PC-3 (cell line): ENCODE measurements around the gene TBPL2.

ENCODE experiments used
- EZH2 ChIP-seq: fragments of 300-600 bp; sonication (generic); IDR thresholded peaks from one replicate; pipeline ENCODE4 v1.6.1; 2017; ENCODE audit warnings: antibody characterized with exemption, mild to moderate bottlenecking, low read length; ENCODE audit not compliant: unreplicated experiment
- EZH2phosphoT487 ChIP-seq: fragments of 300-600 bp; sonication (generic); IDR thresholded peaks from 2 replicates; pipeline ENCODE4 v1.6.1; 2018; ENCODE audit warnings: mild to moderate bottlenecking, antibody characterized with exemption, low read length, borderline replicate concordance
- TF ChIP-seq, protein P1 (sequence below): fragments of 300-600 bp; sonication (generic); conservative IDR thresholded peaks from 2 replicates; pipeline ENCODE4 v1.5.1; 2017; ENCODE audit warnings: antibody characterized with exemption, low read depth, mild to moderate bottlenecking, low read length

DNA sequence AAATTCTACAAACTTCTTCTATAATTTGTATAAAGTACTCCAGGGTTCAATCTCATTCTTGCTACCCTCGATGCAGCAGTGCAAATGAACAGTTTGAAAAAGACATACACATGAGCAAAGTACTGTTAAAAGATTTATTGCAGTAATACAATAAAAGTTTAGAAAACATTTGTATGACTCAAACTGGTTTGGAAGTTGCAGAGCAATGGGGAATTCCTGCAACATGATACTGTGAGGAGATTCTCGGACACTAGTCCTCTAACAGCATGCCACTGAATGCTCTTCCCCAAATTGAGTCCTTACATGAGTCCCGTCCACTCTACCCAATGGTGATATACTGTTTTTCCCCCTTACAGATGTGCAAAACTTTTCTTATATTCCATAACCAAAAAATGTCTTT lies 74.1 kb downstream of the TBPL2 start:
- TF ChIP-seq EZH2phosphoT487 (no peak), EZH2 (no peak)
- TF ChIP-seq, protein P1, sequence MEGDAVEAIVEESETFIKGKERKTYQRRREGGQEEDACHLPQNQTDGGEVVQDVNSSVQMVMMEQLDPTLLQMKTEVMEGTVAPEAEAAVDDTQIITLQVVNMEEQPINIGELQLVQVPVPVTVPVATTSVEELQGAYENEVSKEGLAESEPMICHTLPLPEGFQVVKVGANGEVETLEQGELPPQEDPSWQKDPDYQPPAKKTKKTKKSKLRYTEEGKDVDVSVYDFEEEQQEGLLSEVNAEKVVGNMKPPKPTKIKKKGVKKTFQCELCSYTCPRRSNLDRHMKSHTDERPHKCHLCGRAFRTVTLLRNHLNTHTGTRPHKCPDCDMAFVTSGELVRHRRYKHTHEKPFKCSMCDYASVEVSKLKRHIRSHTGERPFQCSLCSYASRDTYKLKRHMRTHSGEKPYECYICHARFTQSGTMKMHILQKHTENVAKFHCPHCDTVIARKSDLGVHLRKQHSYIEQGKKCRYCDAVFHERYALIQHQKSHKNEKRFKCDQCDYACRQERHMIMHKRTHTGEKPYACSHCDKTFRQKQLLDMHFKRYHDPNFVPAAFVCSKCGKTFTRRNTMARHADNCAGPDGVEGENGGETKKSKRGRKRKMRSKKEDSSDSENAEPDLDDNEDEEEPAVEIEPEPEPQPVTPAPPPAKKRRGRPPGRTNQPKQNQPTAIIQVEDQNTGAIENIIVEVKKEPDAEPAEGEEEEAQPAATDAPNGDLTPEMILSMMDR, result no peak
